Measurements from ENCODE around the gene CHAC1.

CHAC1 gene

GRCh38 chr15:40936234-40936708 is 17.0 kb upstream of the CHAC1 start:
- Histone ChIP-seq H3F3A (ENCODE audit: insufficient read depth, low read length) (peaks cover 14% of the 10 kb centered on the region), H3K27me3 (replicated peaks; ENCODE audit: insufficient read depth, low read length) (peaks cover 1% of the 10 kb centered on the region), H3K9me3 (replicated peaks; ENCODE audit: insufficient read depth, low read length) (no peaks in the 10 kb centered on the region), H3K4me1 (ENCODE audit: low read length) (peaks cover 9% of the 10 kb centered on the region; the same call in 1 of the 2 replicates), H3K79me2 (ENCODE audit: low read length) (no peaks in the 10 kb centered on the region), H4K20me1 (ENCODE audit: insufficient read depth, low read length) (no peaks in the 10 kb centered on the region), H3K9ac (ENCODE audit: low read length) (no peak overlapping the region), H3K36me3 (replicated peaks; ENCODE audit: insufficient read depth, low read length) (no peaks in the 10 kb centered on the region), H3K9me2 (replicated peaks; ENCODE audit: insufficient read depth, low read length) (no peaks in the 10 kb centered on the region), H2AFZ (ENCODE audit: low read length) (no peak overlapping the region), H3K4me3 (ENCODE audit: low read length) (no peak overlapping the region), H3K4me2 (ENCODE audit: low read depth, low read length) (no peak overlapping the region), H3K27ac (ENCODE audit: low read length) (no peak overlapping the region)
- DNase-seq: no peak
- no peak for TF ChIP-seq CTCF (IDR thresholded peaks at IDR 0.05; ENCODE audit: low read length)
- no peak for TF ChIP-seq EZH2phosphoT487 (IDR thresholded peaks at IDR 0.05; ENCODE audit: low read length)
- no peak for TF ChIP-seq EZH2 (optimal IDR thresholded peaks at IDR 0.05; ENCODE audit: low read depth, low read length)

GRCh38 chr15:40936709-40937666 is 16.3 kb upstream of the CHAC1 start:
- H3K4me2 ChIP-seq (ENCODE audit: low read depth, low read length): no peak overlapping the region
- no peak for DNase-seq

GRCh38 chr15:40937762-40938535 is 15.3 kb upstream of the CHAC1 start:
- DNase-seq: no peak
- peak; percentile 38; the same call in 1 of the 2 replicates for TF ChIP-seq CTCF (IDR thresholded peaks at IDR 0.05; ENCODE audit: low read length)
- no peak for TF ChIP-seq EZH2phosphoT487 (IDR thresholded peaks at IDR 0.05; ENCODE audit: low read length)
- no peak overlapping the region for H3K4me2 ChIP-seq (ENCODE audit: low read depth, low read length)
- no peaks in the 10 kb centered on the region for H3K36me3 ChIP-seq (replicated peaks; ENCODE audit: insufficient read depth, low read length)
- peaks cover 17% of the 10 kb centered on the region for H3K4me1 ChIP-seq (ENCODE audit: low read length)
- H3F3A ChIP-seq (ENCODE audit: insufficient read depth, low read length): peaks cover 21% of the 10 kb centered on the region
- H2AFZ ChIP-seq (ENCODE audit: low read length): no peak overlapping the region
- H3K9me3 ChIP-seq (replicated peaks; ENCODE audit: insufficient read depth, low read length): no peaks in the 10 kb centered on the region
- H4K20me1 ChIP-seq (ENCODE audit: insufficient read depth, low read length): no peaks in the 10 kb centered on the region
- H3K9me2 ChIP-seq (replicated peaks; ENCODE audit: insufficient read depth, low read length): no peaks in the 10 kb centered on the region
- H3K79me2 ChIP-seq (ENCODE audit: low read length): no peaks in the 10 kb centered on the region
- no peaks in the 10 kb centered on the region for H3K27me3 ChIP-seq (replicated peaks; ENCODE audit: insufficient read depth, low read length)
- H3K27ac ChIP-seq (ENCODE audit: low read length): no peak overlapping the region
- H3K4me3 ChIP-seq (ENCODE audit: low read length): no peak overlapping the region
- H3K9ac ChIP-seq (ENCODE audit: low read length): no peak overlapping the region

More at GRCh38 chr15:40936709-40937666, 16.3 kb upstream of the CHAC1 start:
- Histone ChIP-seq H3K36me3 (replicated peaks; ENCODE audit: insufficient read depth, low read length) (no peaks in the 10 kb centered on the region), H2AFZ (ENCODE audit: low read length) (no peak overlapping the region), H3K27ac (ENCODE audit: low read length) (no peak overlapping the region), H4K20me1 (ENCODE audit: insufficient read depth, low read length) (no peaks in the 10 kb centered on the region), H3K4me1 (ENCODE audit: low read length) (peaks cover 11% of the 10 kb centered on the region; the same call in 1 of the 2 replicates), H3K9me3 (replicated peaks; ENCODE audit: insufficient read depth, low read length) (no peaks in the 10 kb centered on the region), H3K27me3 (replicated peaks; ENCODE audit: insufficient read depth, low read length) (no peaks in the 10 kb centered on the region), H3K79me2 (ENCODE audit: low read length) (no peaks in the 10 kb centered on the region), H3K9ac (ENCODE audit: low read length) (no peak overlapping the region), H3K4me3 (ENCODE audit: low read length) (no peak overlapping the region), H3F3A (ENCODE audit: insufficient read depth, low read length) (peaks cover 17% of the 10 kb centered on the region), H3K9me2 (replicated peaks; ENCODE audit: insufficient read depth, low read length) (no peaks in the 10 kb centered on the region)
- TF ChIP-seq CTCF (IDR thresholded peaks at IDR 0.05; ENCODE audit: low read length) (no peak), EZH2 (optimal IDR thresholded peaks at IDR 0.05; ENCODE audit: low read depth, low read length) (no peak), EZH2phosphoT487 (IDR thresholded peaks at IDR 0.05; ENCODE audit: low read length) (no peak)
